ENCODE data around the gene FANCB. TPM values are rescaled to one million over a fixed set of nuclear protein-coding genes. Genes with fewer than 3 reads are reported as not detected.

Gene FANCB
- total RNA-seq, 1 experiment from 2014 or later, result 11.6 TPM

DNA sequence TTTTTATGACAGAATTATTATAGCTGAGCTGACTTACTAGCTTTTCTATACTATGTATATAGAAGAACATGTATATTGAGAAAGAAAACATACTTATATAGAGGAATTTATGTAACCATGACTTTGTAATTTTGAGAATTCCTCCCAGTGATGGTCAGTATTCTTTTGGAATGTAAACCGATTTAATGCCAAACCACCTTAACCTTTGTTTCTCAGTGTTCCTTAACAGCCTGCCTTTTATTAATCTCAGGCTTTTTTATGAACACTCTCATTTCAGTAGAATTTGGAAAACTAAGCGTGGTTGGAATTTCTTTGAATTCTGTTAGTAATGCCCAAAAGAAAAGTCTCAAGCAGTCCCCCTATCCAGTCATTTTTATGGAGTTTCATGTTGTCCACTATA, 47.3 kb upstream of the FANCB start:
- H3K9me3 ChIP-seq (ENCODE audit: low read length), result no peaks in the 10 kb centered on the region
- ATAC-seq (no peak), DNase-seq (no peak)
- TF ChIP-seq EZH2phosphoT487 (IDR thresholded peaks at IDR 0.05; ENCODE audit: borderline replicate concordance, low read length) (no peak), EZH2 (IDR thresholded peaks at IDR 0.05; ENCODE audit: low read length, unreplicated experiment) (no peak)
- TF ChIP-seq, protein P1, sequence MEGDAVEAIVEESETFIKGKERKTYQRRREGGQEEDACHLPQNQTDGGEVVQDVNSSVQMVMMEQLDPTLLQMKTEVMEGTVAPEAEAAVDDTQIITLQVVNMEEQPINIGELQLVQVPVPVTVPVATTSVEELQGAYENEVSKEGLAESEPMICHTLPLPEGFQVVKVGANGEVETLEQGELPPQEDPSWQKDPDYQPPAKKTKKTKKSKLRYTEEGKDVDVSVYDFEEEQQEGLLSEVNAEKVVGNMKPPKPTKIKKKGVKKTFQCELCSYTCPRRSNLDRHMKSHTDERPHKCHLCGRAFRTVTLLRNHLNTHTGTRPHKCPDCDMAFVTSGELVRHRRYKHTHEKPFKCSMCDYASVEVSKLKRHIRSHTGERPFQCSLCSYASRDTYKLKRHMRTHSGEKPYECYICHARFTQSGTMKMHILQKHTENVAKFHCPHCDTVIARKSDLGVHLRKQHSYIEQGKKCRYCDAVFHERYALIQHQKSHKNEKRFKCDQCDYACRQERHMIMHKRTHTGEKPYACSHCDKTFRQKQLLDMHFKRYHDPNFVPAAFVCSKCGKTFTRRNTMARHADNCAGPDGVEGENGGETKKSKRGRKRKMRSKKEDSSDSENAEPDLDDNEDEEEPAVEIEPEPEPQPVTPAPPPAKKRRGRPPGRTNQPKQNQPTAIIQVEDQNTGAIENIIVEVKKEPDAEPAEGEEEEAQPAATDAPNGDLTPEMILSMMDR (conservative IDR thresholded peaks at IDR 0.05; ENCODE audit: low read depth, low read length), result no peak
- no peaks in the 10 kb centered on the region for H3K9me2 ChIP-seq (replicated peaks; ENCODE audit: low read length)
- H3K4me3 ChIP-seq (ENCODE audit: low read length), result no peak overlapping the region
- no peaks in the 10 kb centered on the region for H3F3A ChIP-seq (ENCODE audit: low read length, unreplicated experiment)
- intact Hi-C loops (cut with micrococcal nuclease), result loop anchor here (5.0 kb wide), 2 partner anchors 42 to 48 kb away; partner anchors contain the start of genes FANCB and MOSPD2
- no peaks in the 10 kb centered on the region for H3K27me3 ChIP-seq (ENCODE audit: low read length)
- BruUV-seq (replicated peaks), result no TSS peak
- ChIA-PET POLR2A (ENCODE audit: unreplicated experiment) (interaction anchor here (0.6 kb wide), 1 partner anchor 115 kb away, joined by 3 read pairs; no protein-coding TSS in a partner anchor), CTCF (no interaction called here)
- peaks cover 5% of the 10 kb centered on the region; the same call in 1 of the 2 replicates for H3K36me3 ChIP-seq (ENCODE audit: low read depth, low read length)
- H3K79me2 ChIP-seq (ENCODE audit: low read length), result no peaks in the 10 kb centered on the region
- H4K20me1 ChIP-seq (ENCODE audit: low read length), result no peaks in the 10 kb centered on the region
- H3K9ac ChIP-seq (ENCODE audit: low read length), result no peak overlapping the region
- no peak overlapping the region for H3K27ac ChIP-seq (ENCODE audit: low read length)
- no peak overlapping the region for H2AFZ ChIP-seq (ENCODE audit: low read length)
- H3K4me1 ChIP-seq (ENCODE audit: insufficient read depth, low read length), result peaks cover 19% of the 10 kb centered on the region
- no peak overlapping the region for H3K4me2 ChIP-seq (ENCODE audit: low read length)

DNA sequence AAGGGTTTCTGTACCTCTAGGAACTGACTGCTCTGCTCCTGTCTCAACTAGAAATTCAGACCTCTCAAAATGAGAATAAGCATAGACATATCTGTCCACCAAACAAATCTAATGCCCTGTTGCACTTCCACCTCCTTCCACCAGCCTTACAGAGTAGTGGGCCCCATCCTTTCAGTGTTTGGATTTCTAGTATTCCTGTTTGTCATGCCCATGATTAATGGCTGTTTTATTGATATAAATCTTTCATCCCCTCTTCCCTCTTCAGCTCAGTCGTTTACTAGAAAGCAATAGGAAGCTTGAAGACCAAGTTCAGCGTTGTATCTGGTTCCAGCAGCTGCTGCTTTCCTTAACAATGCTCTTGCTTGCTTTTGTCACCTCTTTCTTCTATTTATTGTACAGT, 46.5 kb upstream of the FANCB start:
- ChIA-PET POLR2A (ENCODE audit: unreplicated experiment) (no interaction called here), CTCF (no interaction called here)
- no peak for DNase-seq
- no peaks in the 10 kb centered on the region for H4K20me1 ChIP-seq (ENCODE audit: low read length)
- H3K9me2 ChIP-seq (replicated peaks; ENCODE audit: low read length), result no peaks in the 10 kb centered on the region
- no TSS peak for BruUV-seq (replicated peaks)
- no peaks in the 10 kb centered on the region for H3F3A ChIP-seq (ENCODE audit: low read length, unreplicated experiment)
- H3K79me2 ChIP-seq (ENCODE audit: low read length), result no peaks in the 10 kb centered on the region
- H3K9ac ChIP-seq (ENCODE audit: low read length), result no peak overlapping the region
- TF ChIP-seq EZH2 (IDR thresholded peaks at IDR 0.05; ENCODE audit: low read length, unreplicated experiment) (no peak), EZH2phosphoT487 (IDR thresholded peaks at IDR 0.05; ENCODE audit: borderline replicate concordance, low read length) (no peak)
- TF ChIP-seq, protein P1 (conservative IDR thresholded peaks at IDR 0.05; ENCODE audit: low read depth, low read length), result no peak
- no peak overlapping the region for H3K4me2 ChIP-seq (ENCODE audit: low read length)
- intact Hi-C loops (cut with micrococcal nuclease), result no loop called here
- H3K27me3 ChIP-seq (ENCODE audit: low read length), result no peaks in the 10 kb centered on the region
- no peak overlapping the region for H3K27ac ChIP-seq (ENCODE audit: low read length)
- H2AFZ ChIP-seq (ENCODE audit: low read length), result no peak overlapping the region
- H3K4me3 ChIP-seq (ENCODE audit: low read length), result no peak overlapping the region
- H3K4me1 ChIP-seq (ENCODE audit: insufficient read depth, low read length), result peaks cover 23% of the 10 kb centered on the region
- H3K36me3 ChIP-seq (ENCODE audit: low read depth, low read length), result peaks cover 5% of the 10 kb centered on the region; the same call in 1 of the 2 replicates
- no peak; the same call in 1 of the 2 replicates for ATAC-seq
- no peaks in the 10 kb centered on the region for H3K9me3 ChIP-seq (ENCODE audit: low read length)

DNA sequence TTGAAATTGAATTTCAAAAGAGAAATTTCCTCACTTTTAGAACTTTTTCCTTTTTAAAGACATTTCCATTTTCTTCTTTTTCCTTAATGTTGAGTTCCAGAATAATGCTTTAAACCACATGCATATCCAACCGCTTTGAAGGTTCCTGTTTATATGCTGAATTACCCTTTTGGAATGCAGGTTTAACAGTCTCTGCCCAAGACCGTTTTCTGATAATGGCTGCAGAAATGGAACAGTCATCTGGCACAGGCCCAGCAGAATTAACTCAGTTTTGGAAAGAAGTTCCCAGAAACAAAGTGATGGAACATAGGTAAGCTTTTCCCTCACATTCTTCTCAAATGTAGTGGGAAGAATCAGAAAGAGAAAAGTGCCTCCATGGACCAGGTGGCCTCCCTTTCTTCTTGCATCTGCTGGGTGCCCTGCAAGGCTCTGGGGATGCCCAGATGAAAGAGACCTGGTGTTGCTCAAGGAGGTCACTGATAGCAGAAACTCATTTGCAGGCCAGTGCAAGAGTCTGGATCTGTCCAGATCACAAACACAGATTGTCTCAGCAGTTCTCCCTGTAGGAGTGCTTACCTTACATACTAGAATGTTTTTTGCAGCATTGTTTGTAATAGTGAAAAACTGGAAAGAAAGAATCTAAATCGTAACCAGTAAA, 43.3 kb upstream of the FANCB start:
- ATAC-seq (peak; percentile 76), DNase-seq (peak; percentile 68)
- peak overlapping the region; percentile 33; the same call in 1 of the 2 replicates for H3K4me2 ChIP-seq (ENCODE audit: low read length)
- H3K9me2 ChIP-seq (replicated peaks; ENCODE audit: low read length), result no peaks in the 10 kb centered on the region
- H3K9ac ChIP-seq (ENCODE audit: low read length), result no peak overlapping the region
- H2AFZ ChIP-seq (ENCODE audit: low read length), result no peak overlapping the region
- H4K20me1 ChIP-seq (ENCODE audit: low read length), result no peaks in the 10 kb centered on the region
- H3K9me3 ChIP-seq (ENCODE audit: low read length), result no peaks in the 10 kb centered on the region
- H3K27me3 ChIP-seq (ENCODE audit: low read length), result no peaks in the 10 kb centered on the region
- POLR2A ChIA-PET (ENCODE audit: unreplicated experiment), result no interaction called here
- peaks cover 17% of the 10 kb centered on the region for H3K4me1 ChIP-seq (ENCODE audit: insufficient read depth, low read length)
- H3K27ac ChIP-seq (ENCODE audit: low read length), result peak overlapping the region; percentile 41; the same call in 1 of the 2 replicates
- CTCF ChIA-PET, result no interaction called here
- no TSS peak for BruUV-seq (replicated peaks)
- H3K79me2 ChIP-seq (ENCODE audit: low read length), result no peaks in the 10 kb centered on the region
- intact Hi-C loops (cut with micrococcal nuclease), result no loop called here
- H3K36me3 ChIP-seq (ENCODE audit: low read depth, low read length), result peaks cover 5% of the 10 kb centered on the region; the same call in 1 of the 2 replicates
- no peaks in the 10 kb centered on the region for H3F3A ChIP-seq (ENCODE audit: low read length, unreplicated experiment)
- no peak for TF ChIP-seq EZH2phosphoT487 (IDR thresholded peaks at IDR 0.05; ENCODE audit: borderline replicate concordance, low read length)
- H3K4me3 ChIP-seq (ENCODE audit: low read length), result no peak overlapping the region

All from PC-3 (cell line).